ENCODE measurements around the gene VSTM4.
A peak's percentile ranks its signal among the peaks of the same experiment; 100 is the strongest.

The VSTM4 gene

DNA sequence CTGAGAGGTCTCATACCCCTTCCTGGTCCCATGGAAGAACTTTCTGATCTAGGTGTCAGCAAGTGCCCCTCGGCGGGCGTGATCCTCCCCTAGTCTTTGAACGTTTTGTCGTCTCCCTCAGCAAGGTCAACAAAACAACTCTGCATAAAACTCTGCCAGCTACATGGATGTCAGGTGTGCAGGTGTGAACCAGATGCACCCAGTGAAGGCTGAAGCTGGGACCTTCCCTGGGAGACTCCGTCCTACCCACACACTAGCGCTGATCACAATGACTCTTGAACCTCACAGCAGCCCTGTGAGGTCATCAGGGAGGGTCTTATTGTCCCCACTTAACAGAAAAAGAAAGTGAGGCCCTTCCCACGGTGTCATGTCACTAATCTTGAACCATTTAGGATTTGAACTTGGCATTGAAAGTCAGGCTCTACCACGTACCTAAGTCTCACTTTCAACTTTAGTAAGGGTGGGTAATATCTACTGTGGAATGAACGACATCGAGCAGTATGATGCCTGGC, 68.1 kb downstream of the VSTM4 start:
- no peak for DNase-seq

GRCh38 chr10:49044293-49045193, 70.8 kb downstream of the VSTM4 start:
- DNase-seq = no peak

GRCh38 chr10:49040601-49041000, 74.7 kb downstream of the VSTM4 start:
- DNase-seq = no peak

- no peak for DNase-seq
These were observed 75.9 kb downstream of the VSTM4 start for GRCh38 chr10:49039409-49039808.

GRCh38 chr10:49038711-49039110, 76.6 kb downstream of the VSTM4 start:
- no peak for DNase-seq

DNA sequence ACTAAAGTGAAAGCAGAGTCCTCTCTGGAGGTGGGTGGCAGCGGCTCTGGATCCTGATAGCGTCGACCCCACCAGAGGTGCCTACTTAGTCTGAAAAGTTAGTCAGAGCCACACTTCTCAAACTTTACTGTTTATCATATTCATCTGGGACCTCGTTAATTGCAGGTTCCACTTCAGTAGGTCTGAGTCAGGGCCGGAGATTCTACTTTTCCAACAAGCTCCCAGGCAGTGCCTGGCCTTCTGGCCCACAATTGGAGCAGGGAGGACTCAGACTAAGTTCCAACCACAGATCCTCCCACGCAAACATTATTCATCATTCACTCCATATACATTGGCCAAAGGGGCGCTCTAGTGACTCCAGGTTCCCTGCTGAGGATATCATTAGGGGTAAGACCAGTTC, 78.1 kb downstream of the VSTM4 start:
- DNase-seq = no peak

DNA sequence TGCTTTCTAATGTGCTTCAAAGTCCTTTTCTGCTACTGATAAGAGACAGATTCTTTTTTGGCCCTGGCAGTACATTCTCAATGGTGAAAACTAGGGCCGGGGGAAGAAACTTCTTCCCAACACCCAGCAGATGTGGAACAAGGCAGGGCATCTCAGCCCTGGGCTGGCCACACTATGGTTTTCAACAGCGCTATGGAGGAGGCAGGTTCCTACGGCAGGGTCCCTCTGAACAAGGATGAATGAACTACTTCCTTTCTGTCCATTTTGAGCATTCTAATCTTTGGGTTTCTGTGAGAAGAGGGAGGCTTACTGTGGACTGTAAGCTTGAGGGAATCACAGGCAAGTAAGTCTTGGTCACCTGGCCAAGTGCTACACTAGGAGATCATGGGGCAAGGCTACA, 78.7 kb downstream of the VSTM4 start:
- DNase-seq = no peak

GRCh38 chr10:49035920-49036319, 79.4 kb downstream of the VSTM4 start:
- no peak for DNase-seq

DNA sequence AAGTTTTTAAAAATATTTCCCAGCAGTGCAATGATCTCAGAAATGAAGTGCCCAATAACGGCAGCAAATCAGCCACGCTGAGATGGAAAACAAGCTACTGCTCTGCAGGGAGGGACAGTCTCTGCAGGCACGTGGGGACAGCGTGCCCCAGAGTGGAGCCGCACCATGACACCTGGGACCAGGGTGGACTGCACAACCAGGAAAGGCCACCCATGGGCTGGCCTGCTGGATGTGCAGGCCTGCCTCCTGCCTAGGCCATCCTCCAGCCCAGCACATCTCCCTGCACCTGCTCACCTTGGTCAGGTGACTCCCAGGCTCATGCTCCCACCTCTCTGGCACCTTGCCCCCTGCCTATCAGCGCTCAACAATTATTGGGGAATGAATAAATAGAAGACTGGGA, 80.4 kb downstream of the VSTM4 start:
- no peak for DNase-seq

- no peak for DNase-seq
These were observed 81.4 kb downstream of the VSTM4 start for GRCh38 chr10:49033939-49034338.

GRCh38 chr10:49029666-49030065, 85.7 kb downstream of the VSTM4 start:
- DNase-seq = no peak

- DNase-seq = no peak
These were observed 86.7 kb downstream of the VSTM4 start for GRCh38 chr10:49028639-49029038.

GRCh38 chr10:49025347-49025983, 89.9 kb downstream of the VSTM4 start:
- no peak for DNase-seq

- DNase-seq = no peak
These were observed 90.8 kb downstream of the VSTM4 start for GRCh38 chr10:49024484-49024883.

GRCh38 chr10:49023752-49024151, 91.6 kb downstream of the VSTM4 start:
- DNase-seq = no peak

GRCh38 chr10:49023071-49023470, 92.3 kb downstream of the VSTM4 start:
- no peak for DNase-seq

DNA sequence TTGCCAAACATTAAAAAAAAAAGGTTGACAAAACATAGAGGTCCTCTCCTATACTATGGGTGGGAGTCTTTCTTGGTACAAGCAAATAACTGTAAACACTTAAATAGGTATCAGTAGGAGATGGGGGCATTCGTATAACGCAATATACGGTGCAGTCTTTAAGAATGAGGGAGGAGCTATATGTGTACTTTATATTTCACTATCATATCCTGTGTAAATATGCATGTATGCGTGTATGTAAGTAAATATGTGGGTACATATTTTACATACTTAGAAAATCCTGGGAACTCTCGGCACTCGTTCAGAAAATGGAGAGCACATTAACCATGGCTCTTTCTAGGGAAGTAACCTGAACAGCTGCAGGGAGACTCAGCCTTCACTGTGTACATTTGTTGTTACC, 93.6 kb downstream of the VSTM4 start:
- DNase-seq = no peak

DNA sequence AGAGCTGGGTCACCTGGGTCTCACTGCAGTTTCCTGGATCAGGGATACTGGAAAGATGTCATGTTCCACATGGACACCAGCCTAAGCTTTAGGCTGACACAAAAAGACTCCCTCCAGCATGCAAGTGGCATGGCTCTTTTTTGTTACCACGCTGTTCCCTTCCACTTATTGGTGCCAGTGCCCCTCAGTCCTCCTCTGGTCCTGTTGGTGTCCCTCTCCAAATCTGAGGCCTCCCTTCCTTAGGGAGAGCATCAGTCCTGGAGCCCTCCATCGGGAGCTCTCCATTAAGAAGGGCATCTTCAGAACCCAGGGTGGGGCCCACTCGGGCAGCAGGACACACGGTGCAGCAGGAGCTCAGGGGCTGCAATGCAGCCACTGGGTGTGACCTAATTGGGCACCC, 99.6 kb downstream of the VSTM4 start:
- no peak for DNase-seq

DNA sequence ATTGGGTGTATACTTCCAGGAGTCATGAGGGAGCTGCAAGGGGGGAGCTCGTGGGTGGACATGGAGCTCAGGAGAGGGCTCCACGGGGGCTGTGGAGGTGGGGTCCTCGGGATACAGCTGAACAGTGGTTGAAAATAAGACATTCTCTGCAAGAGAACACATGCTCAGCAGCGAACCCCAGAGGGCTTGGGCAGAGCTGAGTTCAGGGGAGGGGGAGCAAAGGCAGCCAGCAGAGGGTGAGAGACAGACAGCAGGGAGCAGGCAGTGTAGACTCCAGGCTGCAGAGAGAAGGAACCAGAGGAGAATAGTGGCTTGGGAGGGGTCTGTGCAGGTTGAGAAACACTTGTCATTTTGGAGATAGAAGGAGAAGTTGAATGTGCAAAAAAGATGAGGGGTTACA, 102.7 kb downstream of the VSTM4 start:
- no peak for DNase-seq

GRCh38 chr10:49011756-49012155, 103.6 kb downstream of the VSTM4 start:
- DNase-seq = no peak

GRCh38 chr10:49010865-49011264, 104.5 kb downstream of the VSTM4 start:
- DNase-seq = no peak

GRCh38 chr10:49010295-49010694, 105.0 kb downstream of the VSTM4 start:
- peak in 1 of 56 donors; percentile 5 for DNase-seq
